K562 (cell line): Measurements from ENCODE around the gene PTP4A2. TPM values are rescaled to one million over a fixed set of nuclear protein-coding genes. Genes with fewer than 3 reads are reported as not detected.

Source experiments
- ATF7 ChIP-seq: fragments of 450-650 bp; IDR thresholded peaks from 2 replicates; pipeline ENCODE4 v1.7.1; 2014; ENCODE audit warnings: mild to moderate bottlenecking, moderate library complexity
- CBX5 ChIP-seq: IDR thresholded peaks from 2 replicates; pipeline ENCODE4 v1.6.1; 2014; ENCODE audit warnings: low read depth, borderline replicate concordance
- CHCHD3 ChIP-seq: fragments of 250-450 bp; sonication (Bioruptor Pico); IDR thresholded peaks from 2 replicates; pipeline ENCODE4 v2.1.2; 2022; ENCODE audit warnings: mild to moderate bottlenecking
- EGR1 ChIP-seq: fragments of 450-650 bp; conservative IDR thresholded peaks from 2 replicates; pipeline ENCODE4 v1.6.1; 2017; ENCODE audit warnings: mild to moderate bottlenecking
- ERF ChIP-seq: fragments of 450-650 bp; formaldehyde crosslinking; IDR thresholded peaks from 2 replicates; pipeline ENCODE4 v1.4.0; 2020; ENCODE audit warnings: mild to moderate bottlenecking, mixed read lengths
- ESRRB ChIP-seq: fragments of 250-450 bp; sonication (Bioruptor Pico); IDR thresholded peaks from 2 replicates; pipeline ENCODE4 v1.5.0; 2020; ENCODE audit warnings: mild to moderate bottlenecking, moderate library complexity, borderline replicate concordance
- EZH2 ChIP-seq: IDR thresholded peaks from 2 replicates; pipeline ENCODE4 v1.6.1; 2012; ENCODE audit warnings: low read depth, mild to moderate bottlenecking, inconsistent platforms, low read length, borderline replicate concordance
- FUS ChIP-seq: fragments of 200-400 bp; formaldehyde crosslinking; optimal IDR thresholded peaks from 2 replicates; pipeline ENCODE3; 2017; ENCODE audit warnings: low read depth, low read length
- GATAD2A ChIP-seq: fragments of 450-650 bp; IDR thresholded peaks from 2 replicates; pipeline ENCODE4 v1.6.1; 2017
- GTF2A2 ChIP-seq: IDR thresholded peaks from 2 replicates; pipeline ENCODE4 v1.6.1; 2016; ENCODE audit warnings: mild to moderate bottlenecking, missing genetic modification characterization, missing compliant biosample characterization
- HDAC1 ChIP-seq, 2 experiments: fragments of 450-650 bp; IDR thresholded peaks; 2 replicates each; pipeline ENCODE4 v1.6.1; 2016 to 2017; ENCODE audit warnings: inconsistent platforms in 1 of 2, mild to moderate bottlenecking in 1 of 2, moderate library complexity in 1 of 2
- HDGF ChIP-seq: fragments of 450-650 bp; IDR thresholded peaks from 2 replicates; pipeline ENCODE4 v1.6.1; 2016
- KDM2B ChIP-seq: fragments of 250-450 bp; sonication (Bioruptor Pico); IDR thresholded peaks from 2 replicates; pipeline ENCODE4 v1.8.0; 2021; ENCODE audit warnings: mild to moderate bottlenecking, moderate library complexity
- LEF1 ChIP-seq: fragments of 450-650 bp; IDR thresholded peaks from 2 replicates; pipeline ENCODE4 v1.6.1; 2016; ENCODE audit warnings: mild to moderate bottlenecking
- MAFF ChIP-seq: IDR thresholded peaks from 2 replicates; pipeline ENCODE4 v1.6.1; 2012; ENCODE audit warnings: low read length, improper control_type of control experiment
- MCM3 ChIP-seq: fragments of 450-650 bp; IDR thresholded peaks from 2 replicates; pipeline ENCODE4 v1.6.1; 2016
- NCOA4 ChIP-seq: fragments of 450-650 bp; IDR thresholded peaks from 2 replicates; pipeline ENCODE4 v1.6.1; 2018; ENCODE audit warnings: mild to moderate bottlenecking; ENCODE audit not compliant: partially characterized antibody
- NR0B1 ChIP-seq: fragments of 450-650 bp; IDR thresholded peaks from one replicate; pipeline ENCODE4 v1.6.1; 2018; ENCODE audit warnings: mild to moderate bottlenecking, moderate library complexity; ENCODE audit not compliant: partially characterized antibody
- NRF1 ChIP-seq, 2 experiments: fragments of 450-650 bp; IDR thresholded peaks in 1 of 2; conservative IDR thresholded peaks in 1 of 2; 2 replicates each; pipeline ENCODE4 v1.6.1; 2014; ENCODE audit warnings: mild to moderate bottlenecking in 2 of 2
- PRMT5 ChIP-seq: sonication (generic); formaldehyde crosslinking; IDR thresholded peaks from 2 replicates; pipeline ENCODE4 v1.5.0; 2020; ENCODE audit warnings: missing genetic modification reagents
- SNIP1 ChIP-seq: fragments of 450-650 bp; IDR thresholded peaks from 2 replicates; pipeline ENCODE4 v1.7.1; 2017; ENCODE audit warnings: low read depth, mild to moderate bottlenecking
- SNRNP70 ChIP-seq: fragments of 200-400 bp; formaldehyde crosslinking; optimal IDR thresholded peaks from 2 replicates; pipeline ENCODE3; 2017; ENCODE audit warnings: low read depth, low read length
- TBL1XR1 ChIP-seq, 2 experiments: IDR thresholded peaks; 2 replicates each; pipeline ENCODE4 v1.6.1; 2012; ENCODE audit warnings: improper control_type of control experiment in 2 of 2, low read length in 2 of 2, mild to moderate bottlenecking in 1 of 2
- TOE1 ChIP-seq, 2 experiments: fragments of 450-650 bp in 1 of 2; sonication (generic) in 1 of 2; formaldehyde crosslinking in 1 of 2; IDR thresholded peaks; 2 replicates each; pipeline versions ENCODE4 v1.7.1 to v1.8.0; 2016 to 2022; ENCODE audit warnings: borderline replicate concordance in 2 of 2, mild to moderate bottlenecking in 2 of 2, antibody characterized with exemption in 1 of 2, inconsistent platforms in 1 of 2, low read depth in 1 of 2, missing genetic modification reagents in 1 of 2, moderate library complexity in 1 of 2
- ZBTB1 ChIP-seq: sonication (generic); formaldehyde crosslinking; IDR thresholded peaks from 2 replicates; pipeline ENCODE4 v1.8.1; 2023; ENCODE audit warnings: missing genetic modification reagents, low read depth, mild to moderate bottlenecking, borderline replicate concordance
- ZKSCAN8 ChIP-seq: fragments of 200-800 bp; sonication (Bioruptor generic); IDR thresholded peaks from 2 replicates; pipeline ENCODE4 v1.6.1; 2016; ENCODE audit warnings: missing genetic modification characterization, missing compliant biosample characterization
- ZNF133 ChIP-seq: fragments of 250-450 bp; sonication (Bioruptor Pico); IDR thresholded peaks from 2 replicates; pipeline ENCODE4 v1.4.0; 2020; ENCODE audit warnings: mild to moderate bottlenecking
- ZNF766 ChIP-seq: fragments of 200-800 bp; sonication (Bioruptor generic); conservative IDR thresholded peaks from 2 replicates; pipeline ENCODE4 v1.6.1; 2016; ENCODE audit warnings: missing genetic modification characterization, missing compliant biosample characterization
- polyA plus RNA-seq, 8 experiments: library from polyadenylated mRNA; depleted of rRNA in 4 of 8; stranded (reverse) in 5 of 8; unstranded in 3 of 8; fragments of >200 nt; fragmentation: Nextera tagmentation in 2 of 8; fragmentation: Illumina TruSeq in 1 of 8; extraction: Ambion mirVana in 2 of 8; extraction: Trizol in 1 of 8; gene quantifications; 2 replicates each; pipeline versions ENCODE4 v1.2.1 to v1.2.3, GENCODE V29; 2011 to 2014; ENCODE audit warnings: inconsistent platforms in 1 of 8, missing spikeins in 1 of 8
- total RNA-seq, 7 experiments: library from RNA; depleted of rRNA in 6 of 7; stranded (reverse); fragments of >200 nt in 6 of 7; fragmentation: Illumina TruSeq in 2 of 7; extraction: Trizol in 2 of 7; gene quantifications; 2 replicates each; pipeline versions ENCODE4 v1.2.1 to v1.2.3, GENCODE V29; 2011 to 2021; ENCODE audit warnings: low replicate concordance in 1 of 7
- TF ChIP-seq, protein P1 (sequence below), 2 experiments: fragments of 200-800 bp in 1 of 2; sonication (Bioruptor generic) in 1 of 2; sonication (generic) in 1 of 2; formaldehyde crosslinking in 1 of 2; IDR thresholded peaks in 1 of 2; conservative IDR thresholded peaks in 1 of 2; 2 replicates each; pipeline versions ENCODE4 v1.5.0 to v1.6.1; 2016 to 2020; ENCODE audit warnings: missing compliant biosample characterization in 1 of 2, missing genetic modification characterization in 1 of 2, missing genetic modification reagents in 1 of 2

Gene PTP4A2
- total and polyA plus RNA-seq, 9 of the 15 experiments (the other 6 are each of a cell fraction or from before 2014, with no cell fraction given), result 197 to 870 (median 480) TPM

DNA sequence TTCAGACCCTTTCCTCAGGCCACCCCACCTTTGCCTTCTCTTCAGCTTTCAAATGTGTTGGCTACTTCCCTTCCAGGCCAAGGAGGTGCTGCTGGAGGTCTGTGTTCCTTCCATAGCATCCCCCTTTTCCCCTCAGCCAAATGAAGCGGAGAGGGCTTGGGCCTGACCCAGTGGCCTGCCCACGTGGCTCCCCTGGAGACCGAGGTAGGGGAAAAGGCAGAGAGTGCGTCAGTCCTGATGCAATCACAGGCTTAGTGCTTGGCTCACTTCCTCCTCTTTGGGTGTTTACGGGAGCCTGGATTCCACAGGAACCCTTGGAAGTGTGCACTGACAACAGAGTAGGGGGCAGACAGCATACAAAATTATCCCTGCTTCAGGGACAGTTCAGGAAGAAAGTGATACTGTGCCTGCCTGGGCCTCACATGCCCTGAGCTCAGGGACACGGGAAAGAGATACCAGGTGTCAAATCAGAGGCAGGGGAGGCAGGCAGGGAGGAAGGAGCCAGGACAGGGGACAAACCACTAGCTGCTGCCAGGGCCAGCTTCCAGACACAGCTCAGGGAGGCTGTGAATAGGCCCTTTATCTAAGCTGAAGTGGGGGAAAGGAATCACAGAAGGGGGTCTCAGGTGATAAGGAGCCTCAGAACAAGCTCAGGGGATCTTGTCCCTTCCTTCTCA is 16.6 kb upstream of the PTP4A2 start (continued):
- TF ChIP-seq CHCHD3 (no peak), FUS (no peak), GATAD2A (no peak), EZH2 (no peak), SNRNP70 (no peak), MAFF (no peak), KDM2B (0 out of 2 replicates have a peak, but pooled peaks have one; percentile 74), ESRRB (CRISPR knock-in tag) (no peak), NRF1 (conservative IDR thresholded peaks at IDR 0.05 in 1 of 2, IDR thresholded peaks at IDR 0.05 in 1 of 2) (peak; percentile 30 to 40; a peak in 3 of 4 replicates), ZNF766 (CRISPR knock-in tag) (peak; percentile 84), TBL1XR1 (IDR thresholded peaks at IDR 0.05; ENCODE audit: low read length in 2 of 2) (peak in 1 of 2 experiments; percentile 35; a peak in 1 of 4 replicates), ERF (CRISPR knock-in tag) (0 out of 2 replicates have a peak, but pooled peaks have one; percentile 8), ZNF133 (CRISPR knock-in tag) (no peak), NR0B1 (no peak), LEF1 (peak; percentile 50; the same call in 1 of the 2 replicates), GTF2A2 (tag) (no peak), HDAC1 (IDR thresholded peaks at IDR 0.05) (peak in 1 of 2 experiments; percentile 81; a peak in 2 of 4 replicates), ZKSCAN8 (CRISPR knock-in tag) (peak; percentile 87), HDGF (peak; percentile 38; the same call in 1 of the 2 replicates), MCM3 (no peak), ATF7 (peak; percentile 91), EGR1 (no peak), CBX5 (no peak), TOE1 (IDR thresholded peaks at IDR 0.05; ENCODE audit: borderline replicate concordance) (peak; percentile 63; the same call in 1 of the 2 replicates), TOE1 (CRISPR knock-in tag; IDR thresholded peaks at IDR 0.05; ENCODE audit: borderline replicate concordance, low read depth) (no peak), PRMT5 (CRISPR knock-in tag) (no peak), ZBTB1 (CRISPR knock-in tag) (no peak), NCOA4 (no peak), SNIP1 (no peak)
- TF ChIP-seq, protein P1, sequence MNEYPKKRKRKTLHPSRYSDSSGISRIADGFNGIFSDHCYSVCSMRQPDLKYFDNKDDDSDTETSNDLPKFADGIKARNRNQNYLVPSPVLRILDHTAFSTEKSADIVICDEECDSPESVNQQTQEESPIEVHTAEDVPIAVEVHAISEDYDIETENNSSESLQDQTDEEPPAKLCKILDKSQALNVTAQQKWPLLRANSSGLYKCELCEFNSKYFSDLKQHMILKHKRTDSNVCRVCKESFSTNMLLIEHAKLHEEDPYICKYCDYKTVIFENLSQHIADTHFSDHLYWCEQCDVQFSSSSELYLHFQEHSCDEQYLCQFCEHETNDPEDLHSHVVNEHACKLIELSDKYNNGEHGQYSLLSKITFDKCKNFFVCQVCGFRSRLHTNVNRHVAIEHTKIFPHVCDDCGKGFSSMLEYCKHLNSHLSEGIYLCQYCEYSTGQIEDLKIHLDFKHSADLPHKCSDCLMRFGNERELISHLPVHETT (CRISPR knock-in tag; conservative IDR thresholded peaks at IDR 0.05 in 1 of 2, IDR thresholded peaks at IDR 0.05 in 1 of 2), result peak in 1 of 2 experiments; percentile 94; a peak in 2 of 4 replicates
